Measurements from ENCODE around the gene GTF2F1.
A peak's percentile ranks its signal among the peaks of the same experiment; 100 is the strongest.

Gene GTF2F1

DNA sequence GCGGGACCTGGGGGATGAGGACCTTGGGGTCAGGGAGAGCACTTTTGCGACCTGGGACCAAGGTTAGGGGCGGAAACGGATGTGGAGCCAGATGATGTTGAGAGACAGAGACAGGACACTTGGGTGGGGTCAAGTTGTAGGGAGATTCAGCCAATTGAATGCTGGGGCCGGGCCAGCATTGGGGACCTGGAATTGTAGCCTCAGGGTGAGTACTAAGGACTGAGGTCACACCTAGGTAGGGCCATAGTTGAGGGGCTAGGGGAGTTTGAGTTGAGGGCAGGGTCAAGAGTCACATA is 19.2 kb downstream of the GTF2F1 start:
- TF ChIP-seq ELF4 (IDR thresholded peaks at IDR 0.05) (no peak), HDGF (IDR thresholded peaks at IDR 0.05; ENCODE audit: borderline replicate concordance) (no peak), TARDBP (IDR thresholded peaks at IDR 0.05) (no peak), L3MBTL2 (conservative IDR thresholded peaks at IDR 0.05) (no peak)
- CTCF ChIA-PET, result no interaction called here
- DNase-seq (ENCODE audit: extremely low spot score), result no peak
- POLR2A ChIA-PET, result interaction anchor here (3.0 to 3.4 kb wide), 2 partner anchors 12 to 19 kb away, joined by 20 to 50 read pairs; partner anchors contain the start of genes CLPP and GTF2F1

DNA sequence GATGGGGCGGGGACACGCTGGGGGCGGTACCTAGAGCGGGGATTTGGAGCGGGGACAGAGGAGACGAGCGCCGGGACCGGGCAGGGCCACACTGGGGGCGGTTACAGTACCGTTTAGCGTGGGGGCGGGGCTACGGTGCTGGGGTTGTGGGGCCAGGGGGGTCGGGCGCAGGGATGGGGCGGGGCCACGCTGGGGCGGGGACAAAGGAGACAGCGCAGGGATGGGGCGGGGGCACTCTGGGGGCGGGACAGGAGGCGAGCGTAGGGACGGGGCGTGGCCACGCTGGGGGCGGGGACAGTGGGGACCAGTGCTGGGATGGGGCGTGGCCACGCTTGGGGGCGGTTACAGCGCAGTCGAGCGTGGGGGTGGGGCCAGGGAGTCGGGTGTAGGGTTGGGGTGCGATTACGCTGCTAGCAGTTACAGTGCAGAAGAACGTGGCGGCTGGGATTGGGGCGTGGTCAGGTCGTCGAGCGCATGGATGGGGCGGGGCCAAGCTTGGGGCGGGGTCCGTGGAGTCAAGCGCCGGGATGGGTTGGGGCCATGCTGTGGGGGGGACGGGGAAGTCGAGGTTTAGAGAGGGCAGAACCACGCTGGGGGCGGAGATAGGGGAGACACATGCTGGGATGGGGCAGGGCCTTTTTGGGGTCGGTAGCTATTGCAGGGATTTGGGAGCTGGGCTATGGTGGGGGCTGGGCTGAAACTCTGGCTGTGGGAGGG is 19.7 kb downstream of the GTF2F1 start:
- POLR2A ChIA-PET, result interaction anchor here (0.6 to 3.4 kb wide), 10 partner anchors 11 to 261 kb away, joined by 3 to 50 read pairs (median 3); partner anchors contain the start of genes CLPP, GTF2F1, KHSRP and SLC25A23
- TF ChIP-seq ZNF384 (IDR thresholded peaks at IDR 0.05), result no peak
- no peak for TF ChIP-seq FOXK2 (IDR thresholded peaks at IDR 0.05)
- TF ChIP-seq ELF4 (IDR thresholded peaks at IDR 0.05), result no peak
- TF ChIP-seq LEF1 (IDR thresholded peaks at IDR 0.05; ENCODE audit: borderline replicate concordance), result no peak
- no peak for TF ChIP-seq TARDBP (IDR thresholded peaks at IDR 0.05)
- TF ChIP-seq FOXM1 (IDR thresholded peaks at IDR 0.05; ENCODE audit: borderline replicate concordance), result no peak
- TF ChIP-seq ARNT (IDR thresholded peaks at IDR 0.05), result no peak
- no peak for TF ChIP-seq NFRKB (IDR thresholded peaks at IDR 0.05)
- no peak for TF ChIP-seq FOXA1 (IDR thresholded peaks at IDR 0.05)
- no peak for TF ChIP-seq SUZ12 (IDR thresholded peaks at IDR 0.05)
- TF ChIP-seq HDGF (IDR thresholded peaks at IDR 0.05; ENCODE audit: borderline replicate concordance), result no peak
- TF ChIP-seq BHLHE40 (IDR thresholded peaks at IDR 0.05; ENCODE audit: borderline replicate concordance), result no peak
- no peak for TF ChIP-seq CTBP1 (IDR thresholded peaks at IDR 0.05; ENCODE audit: borderline replicate concordance)
- TF ChIP-seq SP1 (IDR thresholded peaks at IDR 0.05), result no peak
- no peak for TF ChIP-seq L3MBTL2 (conservative IDR thresholded peaks at IDR 0.05)
- TF ChIP-seq, protein P1, sequence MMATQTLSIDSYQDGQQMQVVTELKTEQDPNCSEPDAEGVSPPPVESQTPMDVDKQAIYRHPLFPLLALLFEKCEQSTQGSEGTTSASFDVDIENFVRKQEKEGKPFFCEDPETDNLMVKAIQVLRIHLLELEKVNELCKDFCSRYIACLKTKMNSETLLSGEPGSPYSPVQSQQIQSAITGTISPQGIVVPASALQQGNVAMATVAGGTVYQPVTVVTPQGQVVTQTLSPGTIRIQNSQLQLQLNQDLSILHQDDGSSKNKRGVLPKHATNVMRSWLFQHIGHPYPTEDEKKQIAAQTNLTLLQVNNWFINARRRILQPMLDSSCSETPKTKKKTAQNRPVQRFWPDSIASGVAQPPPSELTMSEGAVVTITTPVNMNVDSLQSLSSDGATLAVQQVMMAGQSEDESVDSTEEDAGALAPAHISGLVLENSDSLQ (IDR thresholded peaks at IDR 0.05), result no peak
- CTCF ChIA-PET, result interaction anchor here (0.5 to 0.6 kb wide), 2 partner anchors 247 to 580 kb away, joined by 3 to 6 read pairs; no protein-coding TSS in a partner anchor
- peak; percentile 94 for DNase-seq (ENCODE audit: extremely low spot score)

DNA sequence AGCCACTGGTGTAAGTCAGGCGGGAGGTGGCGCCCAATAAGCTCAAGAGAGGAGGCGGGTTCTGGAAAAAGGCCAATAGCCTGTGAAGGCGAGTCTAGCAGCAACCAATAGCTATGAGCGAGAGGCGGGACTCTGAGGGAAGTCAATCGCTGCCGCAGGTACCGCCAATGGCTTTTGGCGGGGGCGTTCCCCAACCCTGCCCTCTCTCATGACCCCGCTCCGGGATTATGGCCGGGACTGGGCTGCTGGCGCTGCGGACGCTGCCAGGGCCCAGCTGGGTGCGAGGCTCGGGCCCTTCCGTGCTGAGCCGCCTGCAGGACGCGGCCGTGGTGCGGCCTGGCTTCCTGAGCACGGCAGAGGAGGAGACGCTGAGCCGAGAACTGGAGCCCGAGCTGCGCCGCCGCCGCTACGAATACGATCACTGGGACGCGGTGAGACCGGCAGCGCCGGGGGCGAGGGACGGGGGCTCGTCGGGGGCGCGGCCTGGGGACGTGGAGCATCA is 20.3 kb downstream of the GTF2F1 start, which contains the start of gene ALKBH7:
TSS of gene ALKBH7 (plus strand) at position 201 of the 502 bp plus-strand sequence. CDS start at position 228, 27 bp downstream.
- TF ChIP-seq, protein P1 (IDR thresholded peaks at IDR 0.05), result peak; percentile 100
- TF ChIP-seq LEF1 (IDR thresholded peaks at IDR 0.05; ENCODE audit: borderline replicate concordance) (peak; percentile 90; the same call in 1 of the 2 replicates), L3MBTL2 (conservative IDR thresholded peaks at IDR 0.05) (no peak), SP1 (IDR thresholded peaks at IDR 0.05) (0 out of 2 replicates have a peak, but pooled peaks have one; percentile 64)
- CTCF ChIA-PET, result interaction anchor here (0.5 to 0.6 kb wide), 2 partner anchors 247 to 579 kb away, joined by 3 to 6 read pairs; no protein-coding TSS in a partner anchor
- POLR2A ChIA-PET, result interaction anchor here (0.6 to 3.4 kb wide), 17 partner anchors 8 to 372 kb away, joined by 3 to 50 read pairs (median 3); partner anchors contain the start of genes CLPP, GTF2F1, KHSRP and SLC25A23
- peak; percentile 92 for DNase-seq (ENCODE audit: extremely low spot score)

DNA sequence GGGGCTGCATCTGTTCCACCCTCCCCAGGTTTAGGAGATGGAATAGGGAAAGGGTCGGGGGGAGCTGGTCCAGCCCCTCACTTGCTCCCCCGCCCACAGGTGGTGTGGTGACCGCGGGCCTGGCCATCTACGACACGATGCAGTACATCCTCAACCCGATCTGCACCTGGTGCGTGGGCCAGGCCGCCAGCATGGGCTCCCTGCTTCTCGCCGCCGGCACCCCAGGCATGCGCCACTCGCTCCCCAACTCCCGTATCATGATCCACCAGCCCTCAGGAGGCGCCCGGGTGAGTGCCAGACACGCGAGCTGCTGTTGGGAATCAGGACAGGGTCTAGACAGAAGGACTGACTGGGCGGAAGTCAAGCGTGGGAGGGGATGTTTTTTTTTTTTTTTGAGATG is 28.6 kb downstream of the GTF2F1 start:
- no peak for DNase-seq (ENCODE audit: extremely low spot score)
- no peak for TF ChIP-seq ZNF384 (IDR thresholded peaks at IDR 0.05)
- no peak for TF ChIP-seq L3MBTL2 (conservative IDR thresholded peaks at IDR 0.05)
- no peak for TF ChIP-seq SUZ12 (IDR thresholded peaks at IDR 0.05)
- TF ChIP-seq CTBP1 (IDR thresholded peaks at IDR 0.05; ENCODE audit: borderline replicate concordance), result no peak
- TF ChIP-seq BHLHE40 (IDR thresholded peaks at IDR 0.05; ENCODE audit: borderline replicate concordance), result no peak
- no peak for TF ChIP-seq LEF1 (IDR thresholded peaks at IDR 0.05; ENCODE audit: borderline replicate concordance)
- TF ChIP-seq, protein P1 (IDR thresholded peaks at IDR 0.05), result no peak
- TF ChIP-seq FOXM1 (IDR thresholded peaks at IDR 0.05; ENCODE audit: borderline replicate concordance), result no peak
- no peak for TF ChIP-seq SP1 (IDR thresholded peaks at IDR 0.05)
- no peak for TF ChIP-seq TARDBP (IDR thresholded peaks at IDR 0.05)
- POLR2A ChIA-PET, result interaction anchor here (5.1 kb wide), 1 partner anchor 8 kb away, joined by 50 read pairs; the partner anchor contains the start of gene ALKBH7
- CTCF ChIA-PET, result no interaction called here

DNA sequence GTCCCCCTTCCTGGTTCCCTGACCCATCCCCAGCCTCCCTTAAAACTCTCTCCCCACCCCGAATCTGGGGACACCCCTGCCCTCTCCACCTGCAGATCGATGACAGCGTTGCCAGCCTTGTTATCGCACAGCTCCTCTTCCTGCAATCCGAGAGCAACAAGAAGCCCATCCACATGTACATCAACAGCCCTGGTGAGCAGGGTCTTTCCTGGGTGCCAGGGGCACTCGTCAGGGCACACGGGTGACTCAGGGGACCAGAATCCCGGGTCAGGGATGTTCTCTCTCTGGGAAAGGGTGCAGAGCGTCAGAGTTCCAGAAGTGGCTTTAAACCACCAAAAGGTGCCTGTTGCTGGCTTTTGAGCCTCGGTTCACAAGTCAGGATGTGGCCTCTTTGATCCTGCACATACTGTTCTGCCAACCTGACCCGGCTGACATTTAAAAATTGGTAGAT is 30.6 kb downstream of the GTF2F1 start:
- no peak for DNase-seq (ENCODE audit: extremely low spot score)
- ChIA-PET POLR2A (interaction anchor here (5.1 kb wide), 1 partner anchor 10 kb away, joined by 50 read pairs; the partner anchor contains the start of gene ALKBH7), CTCF (no interaction called here)
- no peak for TF ChIP-seq BHLHE40 (IDR thresholded peaks at IDR 0.05; ENCODE audit: borderline replicate concordance)
- no peak for TF ChIP-seq FOXM1 (IDR thresholded peaks at IDR 0.05; ENCODE audit: borderline replicate concordance)
- no peak for TF ChIP-seq L3MBTL2 (conservative IDR thresholded peaks at IDR 0.05)
- TF ChIP-seq SUZ12 (IDR thresholded peaks at IDR 0.05), result no peak
- TF ChIP-seq ZNF384 (IDR thresholded peaks at IDR 0.05), result no peak
- TF ChIP-seq, protein P1 (IDR thresholded peaks at IDR 0.05), result no peak
- no peak for TF ChIP-seq ARNT (IDR thresholded peaks at IDR 0.05)

Data from HEK293T (cell line).